ENCODE measurements around the gene NR1D2. TPM values are rescaled to one million over a fixed set of nuclear protein-coding genes. Genes with fewer than 3 reads are reported as not detected.

The NR1D2 gene
- total RNA-seq, 1 donor from 2014 or later, result 20.7 TPM

DNA sequence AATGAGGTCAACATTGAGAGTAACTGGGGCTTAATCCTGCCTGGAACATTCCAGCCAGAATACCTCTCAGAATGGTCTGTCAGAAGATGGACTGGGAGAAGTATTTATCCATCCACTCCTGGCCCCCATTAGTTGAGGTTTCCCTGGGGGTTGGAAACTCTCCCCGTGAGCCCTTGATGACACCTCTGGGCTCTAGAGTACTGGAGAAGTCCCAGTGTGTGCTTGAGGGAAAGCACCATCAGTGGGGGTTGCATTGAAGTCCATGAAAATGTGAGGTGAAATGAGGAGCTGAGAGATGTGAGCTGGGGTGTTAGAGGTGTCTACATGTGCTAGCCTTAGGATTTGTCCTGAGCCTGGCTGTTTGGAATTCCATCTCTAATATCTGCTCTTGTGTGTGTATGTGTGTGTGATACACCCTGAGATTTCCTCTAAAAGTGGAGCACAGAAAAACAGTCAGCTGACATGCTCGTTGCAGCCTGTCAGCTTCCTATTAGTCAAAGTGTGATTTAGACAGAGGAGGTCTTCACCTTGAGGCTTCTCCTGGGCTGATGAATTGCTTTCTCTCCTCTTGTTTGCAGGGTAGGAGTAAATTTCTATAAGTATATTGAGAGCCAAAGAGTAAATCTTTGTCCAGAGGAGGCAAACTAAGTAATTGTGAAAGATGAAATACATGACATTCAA is 67.6 kb downstream of the NR1D2 start:
- H3K4me3 Mint-ChIP-seq (ENCODE audit: unreplicated experiment), result no peak overlapping the region
- Histone ChIP-seq H3K9ac (ENCODE audit: low read length) (no peak overlapping the region), H3K36me3 (ENCODE audit: insufficient read depth, low read length) (no peaks in the 10 kb centered on the region), H3K79me2 (ENCODE audit: insufficient read depth, low read length) (no peaks in the 10 kb centered on the region), H3K9me3 (ENCODE audit: insufficient read depth, low read depth, low read length) (no peaks in the 10 kb centered on the region), H3K4me3 (ENCODE audit: insufficient read depth, low read depth, low read length) (no peak overlapping the region), H4K20me1 (ENCODE audit: insufficient read depth, low read length) (no peaks in the 10 kb centered on the region), H3K4me1 (ENCODE audit: insufficient read depth, low read length) (no peaks in the 10 kb centered on the region), H3K27me3 (ENCODE audit: insufficient read depth, low read length) (no peaks in the 10 kb centered on the region), H3K27ac (ENCODE audit: low read depth, low read length) (no peak overlapping the region), H2AFZ (ENCODE audit: low read depth, low read length) (no peak overlapping the region), H3K4me2 (ENCODE audit: low read length) (no peak overlapping the region)
- H3K36me3 Mint-ChIP-seq (ENCODE audit: low read depth, unreplicated experiment), result no peaks in the 10 kb centered on the region
- H3K9me3 Mint-ChIP-seq (ENCODE audit: unreplicated experiment), result no peaks in the 10 kb centered on the region
- H3K4me1 Mint-ChIP-seq (ENCODE audit: low read depth, unreplicated experiment), result peaks cover 8% of the 10 kb centered on the region
- TF ChIP-seq, protein P1, sequence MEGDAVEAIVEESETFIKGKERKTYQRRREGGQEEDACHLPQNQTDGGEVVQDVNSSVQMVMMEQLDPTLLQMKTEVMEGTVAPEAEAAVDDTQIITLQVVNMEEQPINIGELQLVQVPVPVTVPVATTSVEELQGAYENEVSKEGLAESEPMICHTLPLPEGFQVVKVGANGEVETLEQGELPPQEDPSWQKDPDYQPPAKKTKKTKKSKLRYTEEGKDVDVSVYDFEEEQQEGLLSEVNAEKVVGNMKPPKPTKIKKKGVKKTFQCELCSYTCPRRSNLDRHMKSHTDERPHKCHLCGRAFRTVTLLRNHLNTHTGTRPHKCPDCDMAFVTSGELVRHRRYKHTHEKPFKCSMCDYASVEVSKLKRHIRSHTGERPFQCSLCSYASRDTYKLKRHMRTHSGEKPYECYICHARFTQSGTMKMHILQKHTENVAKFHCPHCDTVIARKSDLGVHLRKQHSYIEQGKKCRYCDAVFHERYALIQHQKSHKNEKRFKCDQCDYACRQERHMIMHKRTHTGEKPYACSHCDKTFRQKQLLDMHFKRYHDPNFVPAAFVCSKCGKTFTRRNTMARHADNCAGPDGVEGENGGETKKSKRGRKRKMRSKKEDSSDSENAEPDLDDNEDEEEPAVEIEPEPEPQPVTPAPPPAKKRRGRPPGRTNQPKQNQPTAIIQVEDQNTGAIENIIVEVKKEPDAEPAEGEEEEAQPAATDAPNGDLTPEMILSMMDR (IDR thresholded peaks at IDR 0.05; ENCODE audit: insufficient read depth, low read depth, low read length), result no peak
- no peak for TF ChIP-seq EZH2 (IDR thresholded peaks at IDR 0.05; ENCODE audit: insufficient read depth, low read length)
- H3K27me3 Mint-ChIP-seq (ENCODE audit: low read depth, unreplicated experiment), result peaks cover 2% of the 10 kb centered on the region
- H3K27ac Mint-ChIP-seq (ENCODE audit: unreplicated experiment), result no peak overlapping the region
- DNase-seq (ENCODE audit: low read depth) (no peak), FAIRE-seq (no peak)

DNA sequence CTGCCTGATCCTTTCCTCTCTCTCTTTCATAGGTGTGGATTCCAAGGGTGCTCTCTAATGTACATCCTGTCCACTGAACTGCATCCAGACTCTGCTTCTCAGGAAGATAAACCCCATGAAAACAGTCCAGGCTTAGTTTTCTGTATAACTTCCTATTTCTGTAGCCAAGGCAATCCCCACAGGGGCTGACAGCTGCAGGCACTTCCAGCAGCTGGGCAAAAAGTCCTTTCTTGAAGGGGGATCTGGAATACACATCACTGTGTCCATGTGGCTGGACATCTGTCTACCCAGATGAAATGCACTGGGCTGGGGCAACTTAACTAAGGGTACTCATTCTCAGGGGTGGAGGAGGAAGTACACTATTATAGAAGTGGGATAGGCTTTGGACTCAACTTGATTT is 72.2 kb downstream of the NR1D2 start:
- Histone ChIP-seq H3K79me2 (ENCODE audit: insufficient read depth, low read length) (no peaks in the 10 kb centered on the region), H3K27ac (ENCODE audit: low read depth, low read length) (no peak overlapping the region), H4K20me1 (ENCODE audit: insufficient read depth, low read length) (no peaks in the 10 kb centered on the region), H3K9me3 (ENCODE audit: insufficient read depth, low read depth, low read length) (no peaks in the 10 kb centered on the region), H3K4me1 (ENCODE audit: insufficient read depth, low read length) (no peaks in the 10 kb centered on the region), H3K27me3 (ENCODE audit: insufficient read depth, low read length) (no peaks in the 10 kb centered on the region), H3K36me3 (ENCODE audit: insufficient read depth, low read length) (no peaks in the 10 kb centered on the region), H3K9ac (ENCODE audit: low read length) (no peak overlapping the region), H3K4me3 (ENCODE audit: insufficient read depth, low read depth, low read length) (no peak overlapping the region), H3K4me2 (ENCODE audit: low read length) (no peak overlapping the region), H2AFZ (ENCODE audit: low read depth, low read length) (no peak overlapping the region)
- TF ChIP-seq EZH2 (IDR thresholded peaks at IDR 0.05; ENCODE audit: insufficient read depth, low read length), result no peak
- TF ChIP-seq, protein P1 (IDR thresholded peaks at IDR 0.05; ENCODE audit: insufficient read depth, low read depth, low read length), result no peak
- H3K4me1 Mint-ChIP-seq (ENCODE audit: low read depth, unreplicated experiment), result peaks cover 7% of the 10 kb centered on the region
- H3K27ac Mint-ChIP-seq (ENCODE audit: unreplicated experiment), result no peak overlapping the region
- no peak for DNase-seq (ENCODE audit: low read depth)
- H3K36me3 Mint-ChIP-seq (ENCODE audit: low read depth, unreplicated experiment), result no peaks in the 10 kb centered on the region
- no peak for FAIRE-seq
- no peaks in the 10 kb centered on the region for H3K9me3 Mint-ChIP-seq (ENCODE audit: unreplicated experiment)
- H3K27me3 Mint-ChIP-seq (ENCODE audit: low read depth, unreplicated experiment), result peaks cover 2% of the 10 kb centered on the region
- H3K4me3 Mint-ChIP-seq (ENCODE audit: unreplicated experiment), result no peak overlapping the region
